Activated naive CD4-positive, alpha-beta T cell treated with anti-CD3 and anti-CD28 coated beads for 36 hours (primary cell): ENCODE measurements around the gene MYL3. TPM values are rescaled to one million over a fixed set of nuclear protein-coding genes. Genes with fewer than 3 reads are reported as not detected.

Experiments
- CTCF ChIA-PET: fragments of 350-600 bp; sonication (Branson Sonifier 250); formaldehyde crosslinking; loops from one replicate; lab custom pipeline; 2021; ENCODE audit warnings: antibody characterized with exemption; lab: Charles Lee
- DNase-seq: peaks from one replicate; pipeline ENCODE4 v3.0.0-alpha.2; 2020
- H3K27ac Mint-ChIP-seq: one replicate; pipeline ENCODE4 v1.8.0; 2021; ENCODE audit warnings: mild to moderate bottlenecking, mixed read lengths
- H3K27me3 Mint-ChIP-seq: one replicate; pipeline ENCODE4 v1.8.0; 2021; ENCODE audit warnings: low read depth, mixed read lengths
- H3K36me3 Mint-ChIP-seq: one replicate; pipeline ENCODE4 v1.8.0; 2021; ENCODE audit warnings: low read depth, mixed read lengths
- H3K4me1 Mint-ChIP-seq: one replicate; pipeline ENCODE4 v1.8.0; 2021; ENCODE audit warnings: low read depth, mixed read lengths
- H3K4me3 Mint-ChIP-seq: one replicate; pipeline ENCODE4 v1.8.0; 2021; ENCODE audit warnings: mild to moderate bottlenecking, moderate library complexity, mixed read lengths
- H3K9me3 Mint-ChIP-seq: one replicate; pipeline ENCODE4 v1.8.0; 2021; ENCODE audit warnings: mixed read lengths
- intact Hi-C: fragments of 100-400 bp; cut with micrococcal nuclease; formaldehyde crosslinking; loops from one replicate; pipeline ENCODE4 v1.15.1; 2023
- total RNA-seq, 2 experiments: library from RNA; stranded (reverse); gene quantifications; one replicate each; pipeline ENCODE4 v1.2.3, GENCODE V29; 2021

The MYL3 gene
- total RNA-seq, 2 experiments from 2014 or later: not detected

DNA sequence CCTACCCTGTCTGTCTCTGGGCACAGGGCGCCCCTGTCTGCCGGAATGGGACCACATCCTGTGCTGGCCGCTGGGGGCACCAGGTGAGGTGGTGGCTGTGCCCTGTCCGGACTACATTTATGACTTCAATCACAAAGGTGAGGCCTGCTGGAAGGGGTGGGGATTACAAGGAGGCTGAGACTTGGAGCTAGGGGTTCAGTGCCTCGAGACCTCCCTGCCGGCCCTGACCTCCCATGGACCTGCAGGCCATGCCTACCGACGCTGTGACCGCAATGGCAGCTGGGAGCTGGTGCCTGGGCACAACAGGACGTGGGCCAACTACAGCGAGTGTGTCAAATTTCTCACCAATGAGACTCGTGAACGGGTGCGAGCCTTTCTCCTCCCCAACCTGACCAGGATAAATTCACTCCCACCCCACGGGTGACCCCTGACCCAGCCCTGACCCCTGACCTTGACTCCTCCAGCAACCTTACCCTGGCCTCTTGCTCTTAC, 34.6 kb upstream of the MYL3 start:
- no peak for DNase-seq
- CTCF ChIA-PET: interaction anchor here (1.1 to 4.2 kb wide), 3 partner anchors 12 to 192 kb away, joined by 3 to 22 read pairs (median 5); no protein-coding TSS in a partner anchor
- peaks cover 24% of the 10 kb centered on the region for H3K27me3 Mint-ChIP-seq
- no peak overlapping the region for H3K27ac Mint-ChIP-seq
- peaks cover 3% of the 10 kb centered on the region for H3K4me1 Mint-ChIP-seq
- intact Hi-C loops: no loop called here
- no peaks in the 10 kb centered on the region for H3K9me3 Mint-ChIP-seq
- no peak overlapping the region for H3K4me3 Mint-ChIP-seq
- H3K36me3 Mint-ChIP-seq: no peaks in the 10 kb centered on the region

DNA sequence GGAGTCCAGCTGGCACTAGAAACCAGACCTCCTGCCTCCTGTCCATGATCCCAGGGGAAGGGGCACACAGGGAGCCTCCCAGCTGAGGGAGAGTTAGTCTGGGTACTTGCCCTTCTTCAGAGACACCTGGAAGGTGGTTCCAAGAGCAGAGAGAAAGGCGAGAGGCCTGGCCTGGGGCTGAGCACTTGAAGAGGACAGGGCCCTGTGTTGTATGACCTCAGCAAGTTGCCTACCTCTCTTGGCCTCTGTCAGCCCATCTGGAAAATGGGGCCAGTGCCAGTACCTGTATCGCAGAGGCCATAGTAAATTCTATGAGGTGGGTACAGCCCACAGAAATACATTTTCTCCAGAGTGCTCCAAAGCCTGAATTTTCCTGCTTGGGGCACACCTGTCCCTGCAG, 33.8 kb upstream of the MYL3 start:
- intact Hi-C loops: no loop called here
- CTCF ChIA-PET: interaction anchor here (0.5 to 4.2 kb wide), 2 partner anchors 30 to 82 kb away, joined by 3 to 22 read pairs; no protein-coding TSS in a partner anchor
- Mint-ChIP-seq H3K36me3 (no peaks in the 10 kb centered on the region), H3K27ac (no peak overlapping the region), H3K4me3 (no peak overlapping the region), H3K9me3 (no peaks in the 10 kb centered on the region), H3K4me1 (peaks cover 6% of the 10 kb centered on the region), H3K27me3 (peaks cover 32% of the 10 kb centered on the region)
- no peak for DNase-seq

DNA sequence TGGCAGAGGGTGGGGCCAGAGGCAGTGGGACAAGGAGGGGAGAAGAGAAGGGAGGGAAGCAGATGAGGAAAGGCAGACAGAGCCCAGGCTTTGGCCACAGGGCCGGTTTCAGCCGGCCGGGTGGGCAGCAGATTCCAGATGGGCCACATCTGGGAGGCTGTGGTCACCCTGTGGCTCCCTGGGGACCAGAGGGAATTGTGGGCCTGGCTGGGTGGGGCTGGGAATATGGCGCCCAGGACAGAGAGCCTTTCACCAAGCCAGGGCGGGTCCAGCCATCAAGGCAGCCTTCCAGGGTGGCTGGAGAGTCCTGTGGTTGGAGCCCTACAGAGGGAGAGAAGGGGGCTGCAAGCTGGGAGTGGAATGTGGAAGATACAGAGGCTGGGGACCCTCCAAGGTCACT, 33.1 kb upstream of the MYL3 start:
- H3K9me3 Mint-ChIP-seq: no peaks in the 10 kb centered on the region
- intact Hi-C loops: no loop called here
- H3K36me3 Mint-ChIP-seq: no peaks in the 10 kb centered on the region
- H3K4me1 Mint-ChIP-seq: peaks cover 6% of the 10 kb centered on the region
- no peak overlapping the region for H3K27ac Mint-ChIP-seq
- CTCF ChIA-PET: interaction anchor here (0.6 to 4.2 kb wide), 5 partner anchors 16 to 427 kb away, joined by 3 to 22 read pairs (median 7); no protein-coding TSS in a partner anchor
- peaks cover 38% of the 10 kb centered on the region for H3K27me3 Mint-ChIP-seq
- DNase-seq: no peak
- no peak overlapping the region for H3K4me3 Mint-ChIP-seq

DNA sequence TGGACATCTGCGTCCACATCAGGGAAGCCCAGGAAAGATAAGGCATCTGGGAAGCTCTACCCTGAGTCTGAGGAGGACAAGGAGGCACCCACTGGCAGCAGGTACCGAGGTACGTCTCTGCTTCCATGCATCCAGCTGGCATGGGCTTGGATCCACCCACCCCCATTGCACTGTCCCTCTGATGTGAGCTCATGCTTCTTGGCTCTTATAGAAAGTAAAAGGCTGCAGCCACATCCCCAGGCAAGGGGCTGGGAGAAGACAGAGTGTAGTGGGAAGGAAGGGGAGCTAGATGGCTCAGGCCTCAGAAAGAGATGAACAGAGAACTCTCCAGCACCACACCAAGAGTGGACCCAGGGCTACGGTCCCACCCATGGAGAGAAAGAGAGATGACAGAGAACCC, 32.5 kb upstream of the MYL3 start:
- DNase-seq: no peak
- Mint-ChIP-seq H3K27ac (no peak overlapping the region), H3K4me1 (peaks cover 6% of the 10 kb centered on the region), H3K36me3 (no peaks in the 10 kb centered on the region), H3K9me3 (no peaks in the 10 kb centered on the region), H3K4me3 (no peak overlapping the region), H3K27me3 (peaks cover 41% of the 10 kb centered on the region)
- intact Hi-C loops: loop anchor here (1.0 to 2.0 kb wide), 3 partner anchors 29 to 232 kb away; no protein-coding TSS in a partner anchor
- CTCF ChIA-PET: interaction anchor here (0.6 to 4.2 kb wide), 10 partner anchors 10 to 437 kb away, joined by 3 to 22 read pairs (median 6); partner anchors contain the start of gene MYL3

DNA sequence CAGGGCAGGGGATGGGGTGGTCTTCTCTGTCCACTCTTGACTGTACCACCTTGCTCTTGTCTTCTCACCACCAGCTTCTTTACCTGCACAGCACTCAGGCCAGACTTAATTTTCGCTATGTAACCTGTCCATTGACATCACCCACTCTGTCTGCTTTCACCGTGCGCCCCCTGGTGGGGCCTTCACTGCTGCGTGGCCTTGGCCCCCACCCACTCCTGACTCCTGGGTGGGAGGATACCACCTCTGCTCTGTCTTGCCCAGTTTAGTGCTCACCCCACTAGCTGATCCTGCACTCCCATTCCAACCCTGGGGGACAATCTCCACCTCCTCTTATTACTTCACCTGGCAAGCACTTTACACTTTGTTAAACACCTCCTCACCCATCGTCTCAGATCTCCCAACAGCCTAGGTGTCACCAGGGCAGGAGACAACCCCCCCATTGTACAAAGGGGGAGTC, 32.0 kb upstream of the MYL3 start:
- H3K4me3 Mint-ChIP-seq: no peak overlapping the region
- H3K4me1 Mint-ChIP-seq: peaks cover 6% of the 10 kb centered on the region
- no peaks in the 10 kb centered on the region for H3K9me3 Mint-ChIP-seq
- CTCF ChIA-PET: interaction anchor here (0.7 to 4.2 kb wide), 14 partner anchors 10 to 847 kb away, joined by 3 to 22 read pairs (median 4); partner anchors contain the start of genes MYL3 and PTH1R
- intact Hi-C loops: loop anchor here (1.0 to 2.0 kb wide), 3 partner anchors 28 to 232 kb away; no protein-coding TSS in a partner anchor
- H3K36me3 Mint-ChIP-seq: no peaks in the 10 kb centered on the region
- peak; percentile 81 for DNase-seq
- no peak overlapping the region for H3K27ac Mint-ChIP-seq
- H3K27me3 Mint-ChIP-seq: peaks cover 43% of the 10 kb centered on the region

DNA sequence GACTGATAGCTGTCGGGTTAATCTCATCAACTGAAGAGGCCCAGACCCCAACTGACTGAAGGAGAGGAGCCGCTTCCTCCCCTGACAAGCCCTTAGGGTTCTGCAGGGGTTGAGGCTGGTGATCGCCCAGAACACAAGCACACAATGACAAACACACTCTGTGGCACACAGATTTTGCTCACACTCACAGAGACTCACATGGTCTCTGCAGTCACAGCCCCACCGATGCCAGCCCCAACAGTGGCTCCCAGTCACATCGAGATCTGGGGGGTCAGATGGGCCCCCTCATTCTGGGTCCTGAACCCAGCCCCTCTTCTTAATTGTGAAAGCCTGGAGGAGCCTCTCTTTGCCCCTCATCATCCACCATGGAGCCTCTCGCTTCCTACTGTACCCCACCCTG, 31.0 kb upstream of the MYL3 start:
- intact Hi-C loops: loop anchor here (2.0 kb wide), 1 partner anchor 27 kb away; no protein-coding TSS in a partner anchor
- Mint-ChIP-seq H3K27me3 (peaks cover 43% of the 10 kb centered on the region), H3K27ac (no peak overlapping the region), H3K36me3 (no peaks in the 10 kb centered on the region), H3K4me3 (no peak overlapping the region), H3K4me1 (peaks cover 6% of the 10 kb centered on the region), H3K9me3 (no peaks in the 10 kb centered on the region)
- CTCF ChIA-PET: interaction anchor here (0.7 to 4.2 kb wide), 6 partner anchors 15 to 848 kb away, joined by 3 to 22 read pairs (median 4); no protein-coding TSS in a partner anchor
- no peak for DNase-seq

DNA sequence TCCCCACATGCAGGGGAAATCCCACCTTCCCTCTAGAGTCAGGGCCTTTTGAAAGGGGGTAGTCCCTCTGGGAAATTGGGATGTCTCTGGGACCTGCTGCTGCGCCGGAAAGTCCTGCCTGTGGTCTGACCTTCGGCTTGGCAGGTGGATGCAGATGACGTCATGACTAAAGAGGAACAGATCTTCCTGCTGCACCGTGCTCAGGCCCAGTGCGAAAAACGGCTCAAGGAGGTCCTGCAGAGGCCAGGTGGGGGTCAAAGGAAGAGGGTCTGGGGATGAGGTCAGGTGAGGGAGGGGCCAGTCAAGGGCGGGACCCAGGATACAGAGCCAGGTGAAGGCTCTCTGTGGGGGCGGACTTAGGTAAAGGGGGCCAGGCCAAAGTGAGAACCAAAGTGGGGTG, 30.5 kb upstream of the MYL3 start:
- intact Hi-C loops: loop anchor here (2.0 kb wide), 1 partner anchor 27 kb away; no protein-coding TSS in a partner anchor
- Mint-ChIP-seq H3K27me3 (peaks cover 38% of the 10 kb centered on the region), H3K27ac (no peak overlapping the region), H3K4me3 (no peak overlapping the region), H3K4me1 (peaks cover 4% of the 10 kb centered on the region), H3K36me3 (no peaks in the 10 kb centered on the region), H3K9me3 (no peaks in the 10 kb centered on the region)
- CTCF ChIA-PET: interaction anchor here (4.2 kb wide), 1 partner anchor 27 kb away, joined by 22 read pairs; no protein-coding TSS in a partner anchor
- no peak for DNase-seq

DNA sequence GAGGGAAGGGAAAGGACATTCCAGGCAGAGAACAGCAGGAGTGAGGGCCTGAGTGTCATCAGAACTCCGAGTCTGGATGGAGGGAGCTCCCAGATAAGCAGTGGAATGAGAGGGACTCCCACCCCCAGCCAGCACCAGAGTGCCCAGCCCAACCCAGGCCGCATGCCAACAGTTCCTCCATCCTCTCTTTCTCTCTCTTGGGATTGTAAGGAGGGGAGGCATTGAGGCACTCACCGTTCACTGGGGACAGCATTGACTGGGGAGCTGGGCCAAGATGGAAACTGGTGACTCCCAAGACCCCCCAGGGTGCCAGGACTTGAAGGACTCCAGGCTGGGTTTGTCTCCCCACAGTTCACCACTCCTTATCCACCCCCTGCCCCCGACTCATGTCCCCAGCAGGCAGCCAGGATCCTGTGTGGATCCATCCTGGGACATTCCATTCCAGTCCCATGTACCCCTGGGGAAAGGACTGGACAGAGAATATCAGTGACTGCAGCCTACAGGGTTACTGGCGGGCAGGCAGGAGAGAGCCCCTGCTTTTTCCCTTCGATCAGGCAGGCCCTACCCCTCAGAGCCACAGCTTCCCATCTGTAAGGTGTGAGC, 30.0 kb upstream of the MYL3 start:
- intact Hi-C loops: no loop called here
- no peaks in the 10 kb centered on the region for H3K36me3 Mint-ChIP-seq
- no peak overlapping the region for H3K4me3 Mint-ChIP-seq
- H3K4me1 Mint-ChIP-seq: peaks cover 4% of the 10 kb centered on the region
- no peaks in the 10 kb centered on the region for H3K9me3 Mint-ChIP-seq
- DNase-seq: no peak
- H3K27ac Mint-ChIP-seq: no peak overlapping the region
- H3K27me3 Mint-ChIP-seq: peaks cover 35% of the 10 kb centered on the region
- CTCF ChIA-PET: interaction anchor here (1.0 to 4.2 kb wide), 2 partner anchors 27 kb away, joined by 4 to 22 read pairs; no protein-coding TSS in a partner anchor

DNA sequence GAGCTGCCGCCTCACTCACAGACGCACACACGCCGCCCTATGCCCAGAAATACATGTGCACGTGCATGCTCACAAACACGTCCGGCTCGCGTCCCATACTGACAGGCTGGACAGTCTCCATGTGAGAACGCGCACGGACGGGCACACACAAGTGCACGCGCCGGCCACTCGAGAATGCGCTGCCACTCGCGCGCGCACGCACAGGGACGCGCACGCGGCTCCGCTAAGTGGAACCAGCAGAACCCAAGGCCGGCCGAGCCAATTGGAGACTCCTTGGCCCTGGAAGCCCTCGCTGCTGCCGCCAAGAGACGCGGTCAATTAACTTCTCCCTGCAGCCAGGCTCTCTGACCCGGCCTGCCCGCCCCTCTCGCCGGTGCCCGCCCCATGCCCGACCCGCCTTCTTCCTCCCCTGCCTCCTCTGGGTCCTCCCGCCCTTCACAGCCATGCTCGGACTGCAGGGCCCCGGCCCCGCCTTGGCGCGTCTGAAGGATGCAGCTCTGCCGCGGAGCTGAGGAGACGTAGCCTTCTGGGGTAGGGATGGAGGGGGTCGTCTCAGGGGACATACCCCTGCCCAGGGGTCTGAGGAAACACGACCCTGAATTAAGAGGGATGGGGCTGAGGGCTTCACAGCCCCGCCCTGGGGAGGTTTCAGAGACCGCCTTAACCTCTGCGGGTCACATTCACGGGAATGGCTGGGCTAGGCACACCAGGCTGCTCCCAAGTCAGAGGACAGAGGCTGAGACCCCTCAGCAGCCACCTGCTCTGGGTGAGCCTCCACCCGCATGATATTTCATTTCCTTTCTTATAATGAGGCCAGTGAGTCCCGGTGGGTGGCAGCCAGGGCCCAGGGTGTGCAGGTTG, 29.3 kb upstream of the MYL3 start:
- H3K27ac Mint-ChIP-seq: no peak overlapping the region
- DNase-seq: no peak
- H3K4me3 Mint-ChIP-seq: peak overlapping the region; percentile 39
- H3K9me3 Mint-ChIP-seq: no peaks in the 10 kb centered on the region
- no peaks in the 10 kb centered on the region for H3K36me3 Mint-ChIP-seq
- H3K27me3 Mint-ChIP-seq: peaks cover 29% of the 10 kb centered on the region
- intact Hi-C loops: no loop called here
- peaks cover 4% of the 10 kb centered on the region for H3K4me1 Mint-ChIP-seq
- CTCF ChIA-PET: interaction anchor here (1.0 kb wide), 1 partner anchor 26 kb away, joined by 4 read pairs; no protein-coding TSS in a partner anchor

DNA sequence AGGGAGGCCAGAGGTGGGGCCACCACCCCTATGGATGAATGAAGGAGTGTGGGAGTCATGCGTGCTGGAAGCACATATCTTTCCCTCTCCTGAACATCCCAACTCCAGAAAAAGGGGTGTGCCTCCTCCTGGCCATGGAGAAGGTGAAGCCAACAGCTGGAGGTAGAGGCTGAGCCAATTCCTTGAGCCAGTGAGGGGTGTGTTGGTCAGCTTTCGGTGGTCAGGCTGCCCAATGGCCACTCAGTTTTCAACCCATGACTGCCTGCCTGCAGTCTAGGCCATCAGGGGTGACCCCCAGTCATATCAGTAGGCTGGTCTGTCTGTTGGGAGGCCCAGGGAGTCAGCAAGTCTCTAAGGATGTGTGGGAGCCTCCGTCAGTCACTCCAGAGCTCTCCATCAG, 27.9 kb upstream of the MYL3 start:
- Mint-ChIP-seq H3K27ac (no peak overlapping the region), H3K4me3 (no peak overlapping the region)
- intact Hi-C loops: no loop called here

DNA sequence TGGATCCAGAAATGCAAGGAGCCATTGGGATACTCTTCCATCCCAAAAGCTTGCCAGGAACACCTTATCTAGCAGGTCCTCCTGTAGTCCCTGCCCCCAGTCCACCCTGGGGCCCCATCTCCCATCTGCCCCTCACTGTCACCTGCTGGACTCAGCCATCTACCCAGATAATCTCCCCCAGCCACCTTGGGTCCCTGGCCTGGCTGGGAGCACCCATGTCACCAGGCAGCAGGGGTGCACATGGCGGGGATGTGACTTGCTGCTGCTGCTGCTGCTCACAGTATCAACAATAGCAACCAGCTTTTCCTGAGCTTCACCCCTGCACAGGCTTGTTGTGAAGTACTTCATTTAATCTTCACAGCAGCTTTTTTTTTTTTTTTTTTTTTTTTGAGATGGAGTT, 26.9 kb upstream of the MYL3 start:
- Mint-ChIP-seq H3K27me3 (peaks cover 32% of the 10 kb centered on the region), H3K36me3 (no peaks in the 10 kb centered on the region), H3K4me1 (peaks cover 4% of the 10 kb centered on the region), H3K27ac (no peak overlapping the region), H3K4me3 (no peak overlapping the region), H3K9me3 (no peaks in the 10 kb centered on the region)
- CTCF ChIA-PET: interaction anchor here (0.6 to 0.7 kb wide), 3 partner anchors 42 to 363 kb away, joined by 3 to 5 read pairs (median 3); no protein-coding TSS in a partner anchor
- no peak for DNase-seq
- intact Hi-C loops: no loop called here

More for the DNA sequence above, 27.9 kb upstream of the MYL3 start:
- Mint-ChIP-seq H3K4me1 (peaks cover 4% of the 10 kb centered on the region), H3K27me3 (peaks cover 29% of the 10 kb centered on the region), H3K9me3 (no peaks in the 10 kb centered on the region), H3K36me3 (no peaks in the 10 kb centered on the region)
- no peak for DNase-seq
- CTCF ChIA-PET: no interaction called here
